ENCODE results near the gene FMR1NB.

The FMR1NB gene, protein sequence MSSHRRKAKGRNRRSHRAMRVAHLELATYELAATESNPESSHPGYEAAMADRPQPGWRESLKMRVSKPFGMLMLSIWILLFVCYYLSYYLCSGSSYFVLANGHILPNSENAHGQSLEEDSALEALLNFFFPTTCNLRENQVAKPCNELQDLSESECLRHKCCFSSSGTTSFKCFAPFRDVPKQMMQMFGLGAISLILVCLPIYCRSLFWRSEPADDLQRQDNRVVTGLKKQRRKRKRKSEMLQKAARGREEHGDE

GRCh38 chrX:147981038-147981752 lies at the start of gene FMR1NB:
Gene FMR1NB (plus strand): TSS chrX:147981337. CDS start chrX:147981403, 66 bp downstream.
- DNase-seq = no peak

- no peak for DNase-seq
Observed at GRCh38 chrX:147933815-147934214, 47.3 kb upstream of the FMR1NB start.

GRCh38 chrX:147935156-147935758 lies 45.9 kb upstream of the FMR1NB start:
- no peak for DNase-seq

DNA sequence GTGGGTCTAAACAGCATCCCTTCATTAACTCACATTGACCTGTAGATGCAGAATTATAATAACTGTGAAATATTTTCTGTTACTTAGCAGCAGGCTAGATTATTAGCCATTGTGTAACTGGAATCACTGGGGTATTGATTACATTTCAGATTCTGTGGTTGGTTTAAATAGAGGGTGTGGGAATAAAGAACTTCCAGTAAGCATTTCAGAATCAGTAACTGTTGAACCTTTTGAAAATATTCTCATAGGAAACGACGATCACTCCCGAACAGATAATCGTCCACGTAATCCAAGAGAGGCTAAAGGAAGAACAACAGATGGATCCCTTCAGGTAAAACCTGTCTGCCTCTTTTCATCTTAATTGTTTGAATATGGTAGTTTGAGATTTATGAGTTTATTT lies 35.9 kb upstream of the FMR1NB start:
- DNase-seq = no peak

DNA sequence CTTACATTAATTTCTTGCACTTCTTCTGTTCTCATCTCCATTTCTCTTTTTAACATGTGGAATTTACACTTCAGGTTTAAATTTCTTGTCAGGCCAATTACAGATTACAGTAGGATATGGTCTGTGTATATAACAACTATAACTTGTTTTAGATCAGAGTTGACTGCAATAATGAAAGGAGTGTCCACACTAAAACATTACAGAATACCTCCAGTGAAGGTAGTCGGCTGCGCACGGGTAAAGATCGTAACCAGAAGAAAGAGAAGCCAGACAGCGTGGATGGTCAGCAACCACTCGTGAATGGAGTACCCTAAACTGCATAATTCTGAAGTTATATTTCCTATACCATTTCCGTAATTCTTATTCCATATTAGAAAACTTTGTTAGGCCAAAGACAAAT lies 32.6 kb upstream of the FMR1NB start:
- DNase-seq = no peak

DNA sequence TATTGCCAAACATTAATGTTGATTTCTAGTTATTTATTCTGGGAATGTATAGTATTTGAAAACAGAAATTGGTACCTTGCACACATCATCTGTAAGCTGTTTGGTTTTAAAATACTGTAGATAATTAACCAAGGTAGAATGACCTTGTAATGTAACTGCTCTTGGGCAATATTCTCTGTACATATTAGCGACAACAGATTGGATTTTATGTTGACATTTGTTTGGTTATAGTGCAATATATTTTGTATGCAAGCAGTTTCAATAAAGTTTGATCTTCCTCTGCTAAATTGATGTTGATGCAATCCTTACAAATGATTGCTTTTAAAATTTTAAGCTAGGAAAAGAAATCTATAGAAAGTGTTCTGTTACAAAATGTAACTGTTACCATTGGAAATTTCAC lies 30.8 kb upstream of the FMR1NB start:
- DNase-seq = no peak

DNA sequence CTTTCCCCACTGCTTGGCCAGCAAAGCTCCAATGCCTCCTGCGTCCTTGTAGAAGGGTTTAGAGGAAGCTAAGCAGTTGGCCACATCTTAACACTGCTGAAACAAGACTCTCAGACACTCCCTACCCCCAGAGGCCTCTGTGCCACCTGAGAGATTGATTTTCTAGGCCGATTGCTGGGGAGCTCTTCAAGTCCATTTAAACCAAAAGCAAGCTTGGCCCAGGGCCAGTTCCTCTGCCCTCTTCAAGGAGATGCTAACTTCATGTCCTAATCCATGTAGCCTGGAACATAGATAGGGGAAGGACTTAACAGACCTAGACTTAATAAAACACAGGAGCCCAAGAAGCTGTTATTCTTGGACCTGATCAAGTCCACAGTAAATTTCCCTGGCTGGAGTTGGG lies 27.2 kb upstream of the FMR1NB start:
- no peak for DNase-seq

DNA sequence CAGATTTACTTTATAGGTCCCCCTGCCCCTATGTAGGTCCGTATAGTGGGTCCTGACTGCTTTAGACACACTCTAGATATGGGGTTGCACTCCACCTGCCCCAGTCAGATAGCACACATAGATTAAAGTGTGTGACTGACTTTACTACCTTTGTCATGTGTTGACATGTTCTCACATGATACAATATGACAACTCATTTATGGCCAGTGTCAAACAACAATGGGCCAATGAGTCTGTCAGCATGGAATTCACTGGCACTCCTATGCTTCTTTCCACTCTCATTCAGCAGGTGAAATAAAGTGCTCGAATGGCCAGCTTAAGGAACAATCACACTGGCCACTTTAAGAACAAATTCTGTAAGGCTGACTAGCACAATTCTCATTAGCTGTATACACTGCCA lies 23.8 kb upstream of the FMR1NB start:
- DNase-seq = no peak

DNA sequence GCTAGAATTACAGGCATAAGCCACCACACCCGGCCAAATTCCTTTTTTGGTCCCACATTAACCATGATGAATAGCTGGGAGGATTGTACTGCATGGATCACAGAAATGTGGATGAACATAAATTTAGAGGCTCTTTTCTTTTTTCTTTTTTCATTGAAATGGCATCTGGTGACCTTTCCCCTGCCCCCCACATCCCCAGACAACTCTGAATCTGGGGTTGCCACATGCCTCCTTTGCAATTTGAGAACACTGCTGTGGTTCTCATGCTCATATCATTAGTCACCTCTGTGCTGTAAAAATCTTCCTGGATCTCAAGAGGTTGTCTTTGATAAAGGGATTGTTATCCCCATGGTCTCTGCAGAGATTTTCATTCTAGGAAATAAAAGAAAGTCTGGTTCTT lies 22.8 kb upstream of the FMR1NB start:
- DNase-seq = no peak

DNA sequence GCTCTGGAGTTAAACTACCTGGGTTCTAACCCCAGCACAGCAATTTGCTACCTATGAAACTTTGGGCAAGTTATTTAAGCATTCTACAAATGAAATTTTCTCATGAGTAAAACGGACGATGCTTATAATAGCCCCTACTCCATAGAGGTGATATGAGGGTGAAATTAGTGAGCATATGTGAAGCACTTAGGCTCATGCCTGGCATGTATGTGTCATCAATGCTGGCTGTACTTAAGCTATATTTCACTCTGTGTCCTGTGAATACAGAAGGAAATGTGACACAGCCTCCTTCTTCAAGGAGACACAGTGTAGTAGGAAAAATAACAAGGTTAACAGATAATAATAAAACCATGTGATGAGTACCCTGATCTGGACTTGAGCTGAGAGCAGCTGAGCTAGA lies 20.4 kb upstream of the FMR1NB start:
- no peak for DNase-seq

GRCh38 chrX:147962476-147962875 lies 18.7 kb upstream of the FMR1NB start:
- DNase-seq = no peak

- DNase-seq = no peak
Observed at GRCh38 chrX:147978931-147979330, 2.2 kb upstream of the FMR1NB start.

DNA sequence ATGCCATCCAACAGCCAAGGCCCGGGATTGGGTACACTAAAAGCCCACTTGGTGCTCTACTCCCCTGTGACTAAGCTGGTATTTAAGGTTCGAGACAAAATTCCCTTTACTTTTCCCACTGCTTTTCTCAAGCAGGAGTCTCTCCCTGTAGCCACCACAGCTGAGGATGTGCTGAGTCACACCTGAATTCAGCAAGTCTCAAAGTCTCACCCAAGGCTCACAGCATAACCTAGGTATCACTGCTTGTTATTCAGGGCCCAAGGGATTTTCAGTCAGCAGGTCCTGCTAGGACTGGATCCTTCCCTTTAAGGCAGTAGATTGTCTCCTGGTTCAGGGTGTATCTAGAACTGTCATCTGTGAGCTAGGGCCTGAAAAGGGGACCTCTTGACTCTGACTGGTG lies 39.2 kb downstream of the FMR1NB start:
- DNase-seq = no peak

DNA sequence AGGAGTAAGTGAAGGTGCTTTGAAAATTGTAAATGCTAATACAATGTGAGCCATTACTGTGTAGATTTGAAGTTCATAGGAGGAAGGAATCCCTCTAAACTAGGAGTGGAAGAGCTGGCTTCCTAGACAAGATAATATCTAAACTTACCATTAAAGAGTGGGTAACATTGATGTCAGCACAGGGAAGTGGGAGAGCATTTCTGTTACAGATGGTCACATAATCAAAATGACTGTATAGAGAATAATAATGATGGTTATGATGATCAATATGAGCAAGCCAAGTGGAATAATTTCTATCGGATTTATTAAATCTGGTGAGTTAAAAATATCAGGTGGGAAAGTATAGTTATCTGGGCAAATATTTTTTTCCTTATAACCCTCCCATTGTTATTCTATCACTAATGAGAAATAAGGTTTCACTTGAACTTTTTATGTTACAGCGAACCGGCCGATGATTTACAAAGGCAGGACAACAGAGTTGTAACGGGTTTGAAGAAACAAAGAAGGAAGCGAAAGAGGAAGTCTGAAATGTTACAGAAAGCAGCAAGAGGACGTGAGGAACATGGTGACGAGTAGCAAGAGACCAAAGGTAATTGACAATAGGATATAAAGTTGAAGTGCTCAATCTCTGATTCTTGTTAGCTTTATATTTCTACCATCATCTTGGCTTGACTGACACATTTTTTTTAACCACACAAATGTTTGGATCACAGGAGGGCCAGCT lies 43.5 kb downstream of the FMR1NB start:
- no peak for DNase-seq

- DNase-seq = no peak
Observed at GRCh38 chrX:148035380-148035779, 54.2 kb downstream of the FMR1NB start.

DNA sequence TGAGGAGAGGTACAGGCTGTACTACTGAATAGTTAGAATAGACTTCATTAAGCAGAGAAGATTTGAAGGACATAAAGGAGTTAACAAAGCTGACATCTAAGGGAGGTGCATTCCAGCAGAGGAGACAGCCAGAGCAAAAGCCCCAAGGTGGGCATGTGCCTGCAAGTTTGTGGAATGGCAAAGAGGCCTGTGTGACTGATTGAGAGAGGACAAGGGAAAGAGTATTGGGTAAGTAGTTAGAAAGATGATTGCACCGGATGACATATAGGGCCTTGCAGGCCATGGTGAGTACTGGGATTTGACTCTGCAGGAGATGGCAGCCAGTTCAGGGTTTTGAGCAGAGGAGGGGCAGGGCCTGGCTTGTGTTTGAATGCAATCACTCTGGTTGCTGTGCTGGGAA lies 55.9 kb downstream of the FMR1NB start:
- DNase-seq = no peak

DNA sequence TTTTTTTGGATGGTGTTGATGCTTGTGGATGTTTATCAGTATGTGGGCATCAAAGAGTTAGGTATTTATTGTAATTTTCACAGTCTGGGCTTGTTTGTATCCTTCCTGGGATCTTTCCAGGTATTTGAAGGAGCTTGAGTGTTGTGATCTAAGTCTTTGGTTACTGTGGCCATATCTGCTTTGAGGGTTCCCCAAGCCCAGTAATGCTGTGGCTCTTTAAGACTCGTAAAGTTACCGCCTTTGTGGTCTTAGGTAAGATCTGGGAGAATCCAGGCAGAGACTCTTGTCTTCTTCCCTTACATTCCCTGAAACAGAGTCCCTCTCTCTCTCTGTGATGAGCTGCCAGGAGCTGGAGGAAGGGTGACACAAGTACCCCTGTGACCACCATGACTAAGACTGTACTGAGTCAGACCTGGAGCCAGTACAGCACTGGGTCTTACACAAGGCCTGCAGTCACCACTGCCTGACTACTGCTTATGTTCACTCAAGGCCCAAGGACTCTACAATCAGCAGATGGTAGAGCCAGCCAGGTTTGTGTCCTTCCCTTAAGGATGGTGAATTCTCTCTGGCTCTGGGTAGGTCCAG lies 62.2 kb downstream of the FMR1NB start:
- DNase-seq = no peak

DNA sequence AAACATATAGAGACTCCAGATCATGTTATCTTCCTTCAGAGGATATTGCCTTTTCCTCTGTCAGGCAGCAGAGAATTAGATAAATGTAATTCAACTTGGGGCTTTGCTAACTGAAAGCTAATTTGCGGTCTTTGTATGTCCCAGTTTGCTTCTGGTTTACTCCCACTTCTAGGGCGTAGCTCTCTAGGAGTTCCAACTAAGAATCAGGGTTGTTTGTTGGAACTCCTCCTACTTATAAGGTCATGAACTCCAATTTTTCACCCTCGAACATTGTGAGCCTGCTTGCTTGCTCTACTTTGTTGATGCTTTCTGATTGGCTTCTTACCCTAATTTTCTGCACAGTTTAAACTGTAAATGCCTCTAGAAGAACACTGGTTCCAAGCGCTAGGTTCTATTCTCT lies 66.1 kb downstream of the FMR1NB start:
- DNase-seq = no peak

DNA sequence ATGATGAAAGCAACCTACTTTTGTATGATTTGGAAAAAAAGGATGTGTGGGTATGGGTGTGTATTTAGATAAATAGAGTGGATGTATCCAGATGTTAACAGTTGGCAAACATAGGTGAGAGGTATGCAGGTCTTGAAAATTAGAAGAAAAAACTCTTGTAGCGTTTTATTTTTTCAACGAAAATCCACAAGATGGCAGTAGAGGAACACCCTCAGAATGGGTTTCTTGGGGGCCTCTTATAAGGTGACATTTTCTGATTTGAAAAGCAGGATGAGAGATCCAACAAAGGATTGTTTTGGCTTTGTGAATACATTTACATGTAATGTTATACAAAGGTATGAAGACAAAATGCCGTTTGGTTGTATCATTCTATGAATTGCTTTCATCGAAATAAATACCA lies 68.3 kb downstream of the FMR1NB start:
- no peak for DNase-seq

DNA sequence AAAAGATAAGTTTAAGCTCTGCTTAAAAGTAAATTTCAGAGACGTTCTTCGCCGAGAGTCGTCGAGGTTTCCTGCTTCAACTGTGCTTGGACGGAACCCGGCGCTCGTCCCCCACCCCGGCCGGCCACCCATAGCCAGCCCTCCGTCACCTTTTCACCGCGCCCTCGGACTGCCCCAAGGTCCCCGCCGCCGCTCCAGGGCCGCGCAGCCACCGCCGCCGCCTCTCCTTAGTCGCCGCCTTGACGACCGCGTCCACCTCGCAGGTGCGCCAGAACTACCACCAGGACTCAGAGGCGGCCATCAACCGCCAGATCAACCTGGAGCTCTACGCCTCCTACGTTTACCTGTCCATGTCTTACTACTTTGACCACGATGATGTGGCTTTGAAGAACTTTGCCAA lies 70.8 kb downstream of the FMR1NB start:
- no peak for DNase-seq

DNA sequence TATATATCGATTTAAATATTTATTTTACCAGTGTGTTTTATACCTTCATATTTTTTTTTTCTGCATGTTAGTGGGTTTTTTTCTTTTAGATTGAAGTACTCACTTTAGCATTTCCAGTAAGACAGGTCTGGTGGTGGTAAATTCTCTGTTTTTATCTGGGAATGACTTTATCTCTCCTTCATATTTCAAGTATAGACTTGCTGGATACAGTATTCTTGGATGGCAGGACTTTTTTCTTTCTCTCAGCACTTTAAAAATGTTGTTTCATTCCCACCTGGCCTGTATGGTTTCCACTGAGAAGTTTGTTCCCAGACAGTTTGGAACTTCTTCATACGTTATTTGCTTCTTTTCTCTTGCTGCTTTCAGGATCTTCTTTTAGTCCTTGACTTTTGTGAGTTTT lies 86.1 kb downstream of the FMR1NB start:
- DNase-seq = no peak

- DNase-seq = no peak
Observed at GRCh38 chrX:148069759-148070503, 88.8 kb downstream of the FMR1NB start.

DNA sequence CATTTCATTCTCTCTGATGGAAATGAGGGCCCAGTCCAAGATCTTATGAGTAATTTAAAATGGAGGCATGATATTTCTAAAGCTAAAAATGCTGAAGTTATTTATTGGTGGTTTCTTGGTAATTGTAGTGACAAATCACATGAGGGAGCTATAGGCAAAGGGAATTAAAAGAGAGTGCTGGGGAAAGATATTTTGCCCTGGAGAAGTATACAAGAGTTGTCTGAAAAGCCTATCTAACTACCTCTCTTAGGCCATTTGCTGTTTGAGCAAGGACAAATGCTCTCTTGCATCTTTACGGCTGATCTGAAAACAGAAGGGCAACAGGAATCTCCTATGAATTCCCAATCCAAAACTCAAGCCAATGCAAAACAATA lies 89.4 kb downstream of the FMR1NB start:
- no peak for DNase-seq
